Activated B cell treated with CpG ODN at 0.5 μM for 24 hours (primary cell): ENCODE data around the gene NUP153. TPM values are rescaled to one million over a fixed set of nuclear protein-coding genes. Genes with fewer than 3 reads are reported as not detected.

Experiments
- ATAC-seq: fragments of 200-7000 bp; cut with Tn5 transposase; one replicate; pipeline ENCODE4 v1.10.0; 2021; ENCODE audit warnings: low read depth, mild to moderate bottlenecking, moderate library complexity
- CTCF ChIA-PET: fragments of 350-600 bp; sonication (Branson Sonifier 250); formaldehyde crosslinking; loops from one replicate; lab custom pipeline; 2021; ENCODE audit warnings: antibody characterized with exemption; lab: Charles Lee
- POLR2A ChIA-PET: fragments of 350-600 bp; sonication (Branson Sonifier 250); formaldehyde crosslinking; loops from one replicate; lab custom pipeline; 2021; ENCODE audit warnings: antibody characterized with exemption; lab: Charles Lee
- DNase-seq: peaks from one replicate; pipeline ENCODE4 v3.0.0; 2022
- H3K27ac Mint-ChIP-seq: one replicate; pipeline ENCODE4 v1.8.0; 2020; ENCODE audit warnings: mixed read lengths
- H3K27me3 Mint-ChIP-seq: one replicate; pipeline ENCODE4 v1.8.0; 2021; ENCODE audit warnings: mixed read lengths
- H3K36me3 Mint-ChIP-seq: one replicate; pipeline ENCODE4 v1.8.0; 2021; ENCODE audit warnings: low read depth, mixed read lengths
- H3K4me1 Mint-ChIP-seq: one replicate; pipeline ENCODE4 v1.8.0; 2021; ENCODE audit warnings: mixed read lengths
- H3K4me3 Mint-ChIP-seq: one replicate; pipeline ENCODE4 v1.8.0; 2020; ENCODE audit warnings: mild to moderate bottlenecking, mixed read lengths
- H3K9me3 Mint-ChIP-seq: one replicate; pipeline ENCODE4 v1.8.0; 2020; ENCODE audit warnings: mixed read lengths
- CTCF ChIP-seq: fragments of 200-600 bp; IDR thresholded peaks from one replicate; pipeline ENCODE4 v1.8.0; 2022; ENCODE audit warnings: antibody characterized with exemption, mild to moderate bottlenecking
- intact Hi-C: fragments of 100-400 bp; cut with micrococcal nuclease; formaldehyde crosslinking; loops from one replicate; pipeline ENCODE4 v1.15.1; 2024
- total RNA-seq: library from RNA; stranded (reverse); gene quantifications from 2 replicates; pipeline ENCODE4 v1.2.3, GENCODE V29; 2022

Gene NUP153
- total RNA-seq, 1 donor from 2014 or later, result 63.8 TPM

GRCh38 chr6:17688481-17688880 lies 18.2 kb downstream of the NUP153 start:
- ChIA-PET POLR2A (no interaction called here), CTCF (no interaction called here)
- intact Hi-C loops, result no loop called here
- H3K27ac Mint-ChIP-seq, result no peak overlapping the region
- H3K4me3 Mint-ChIP-seq, result no peak overlapping the region
- no peaks in the 10 kb centered on the region for H3K27me3 Mint-ChIP-seq
- peaks cover 40% of the 10 kb centered on the region for H3K4me1 Mint-ChIP-seq
- TF ChIP-seq CTCF, result no peak
- H3K9me3 Mint-ChIP-seq, result no peaks in the 10 kb centered on the region
- DNase-seq (no peak), ATAC-seq (no peak)
- peaks cover 32% of the 10 kb centered on the region for H3K36me3 Mint-ChIP-seq

- ATAC-seq (no peak), DNase-seq (no peak)
- ChIA-PET CTCF (no interaction called here), POLR2A (no interaction called here)
- TF ChIP-seq CTCF, result no peak
- intact Hi-C loops, result no loop called here
- no peaks in the 10 kb centered on the region for H3K27me3 Mint-ChIP-seq
- no peak overlapping the region for H3K4me3 Mint-ChIP-seq
- no peaks in the 10 kb centered on the region for H3K9me3 Mint-ChIP-seq
- peaks cover 44% of the 10 kb centered on the region for H3K36me3 Mint-ChIP-seq
- peak overlapping the region; percentile 18 for H3K27ac Mint-ChIP-seq
- H3K4me1 Mint-ChIP-seq, result peaks cover 33% of the 10 kb centered on the region
These were observed 19.6 kb downstream of the NUP153 start for GRCh38 chr6:17687136-17687535.

GRCh38 chr6:17684134-17684533 lies 22.6 kb downstream of the NUP153 start:
- TF ChIP-seq CTCF, result no peak
- no peaks in the 10 kb centered on the region for H3K9me3 Mint-ChIP-seq
- ATAC-seq, result no peak
- intact Hi-C loops, result no loop called here
- peaks cover 69% of the 10 kb centered on the region for H3K36me3 Mint-ChIP-seq
- H3K4me3 Mint-ChIP-seq, result no peak overlapping the region
- ChIA-PET CTCF (interaction anchor here (0.5 to 0.8 kb wide), 2 partner anchors 15 to 17 kb away, joined by 3 read pairs; no protein-coding TSS in a partner anchor), POLR2A (interaction anchor here (0.6 kb wide), 1 partner anchor 14 kb away, joined by 3 read pairs; no protein-coding TSS in a partner anchor)
- no peak overlapping the region for H3K27ac Mint-ChIP-seq
- H3K27me3 Mint-ChIP-seq, result no peaks in the 10 kb centered on the region
- no peak for DNase-seq
- H3K4me1 Mint-ChIP-seq, result peaks cover 31% of the 10 kb centered on the region

DNA sequence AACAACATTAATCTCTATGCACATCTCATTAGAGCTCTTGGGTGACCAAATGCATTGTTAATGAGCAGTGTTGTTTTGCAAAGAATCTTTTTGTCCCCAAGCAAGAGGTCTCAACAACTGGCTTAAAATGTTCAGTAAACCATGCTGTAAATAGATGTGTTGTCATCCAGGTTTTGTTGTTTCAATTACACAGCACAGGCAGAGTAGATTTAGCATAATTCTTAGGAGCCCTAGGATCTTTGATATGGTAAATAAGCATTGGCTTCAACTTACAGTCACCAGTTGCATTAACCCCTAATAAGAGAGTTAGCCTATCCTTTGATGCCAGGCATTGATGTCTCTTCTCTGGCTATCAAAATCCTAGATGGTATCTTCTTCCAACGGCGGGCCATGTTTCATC lies 23.3 kb downstream of the NUP153 start:
- intact Hi-C loops, result no loop called here
- no peak for TF ChIP-seq CTCF
- Mint-ChIP-seq H3K9me3 (no peaks in the 10 kb centered on the region), H3K4me1 (peaks cover 30% of the 10 kb centered on the region), H3K27ac (no peak overlapping the region), H3K36me3 (peaks cover 69% of the 10 kb centered on the region), H3K27me3 (no peaks in the 10 kb centered on the region), H3K4me3 (no peak overlapping the region)
- ChIA-PET CTCF (no interaction called here), POLR2A (no interaction called here)
- ATAC-seq (no peak), DNase-seq (no peak)

- Mint-ChIP-seq H3K4me3 (no peak overlapping the region), H3K27me3 (no peaks in the 10 kb centered on the region), H3K27ac (no peak overlapping the region), H3K9me3 (no peaks in the 10 kb centered on the region), H3K4me1 (peaks cover 45% of the 10 kb centered on the region), H3K36me3 (peaks cover 68% of the 10 kb centered on the region)
- no peak for TF ChIP-seq CTCF
- POLR2A ChIA-PET, result no interaction called here
- DNase-seq (no peak), ATAC-seq (no peak)
- CTCF ChIA-PET, result no interaction called here
- intact Hi-C loops, result no loop called here
These were observed 27.0 kb downstream of the NUP153 start for GRCh38 chr6:17679726-17680125.
